PFSK-1 (cell line): Measurements from ENCODE around the gene FAM149A.

Experiments
- FOXP2 ChIP-seq: optimal IDR thresholded peaks from 2 replicates; pipeline ENCODE3; 2011; ENCODE audit warnings: borderline replicate concordance, control low read depth, inconsistent platforms; ENCODE audit not compliant: insufficient read depth; ENCODE audit errors: extremely low read length, extremely low read depth
- POLR2AphosphoS5 ChIP-seq: IDR thresholded peaks from 2 replicates; pipeline ENCODE4 v1.6.1; 2012; ENCODE audit warnings: low read depth, mild to moderate bottlenecking, control low read depth, low read length, moderate library complexity
- SIN3A ChIP-seq: IDR thresholded peaks from 2 replicates; pipeline ENCODE4 v1.6.1; 2012; ENCODE audit warnings: mild to moderate bottlenecking, low read length, moderate library complexity, borderline replicate concordance; ENCODE audit not compliant: insufficient read depth
- TAF1 ChIP-seq: IDR thresholded peaks from 2 replicates; pipeline ENCODE4 v1.6.1; 2012; ENCODE audit warnings: low read length, control low read depth, borderline replicate concordance; ENCODE audit not compliant: insufficient read depth
- TF ChIP-seq, protein P1 (sequence below), 2 experiments: IDR thresholded peaks; 2 replicates each; pipeline versions ENCODE4 v1.6.1 to v1.8.0; 2011 to 2012; ENCODE audit warnings: low read depth in 2 of 2, low read length in 2 of 2, control low read depth in 1 of 2, inconsistent platforms in 1 of 2, mild to moderate bottlenecking in 1 of 2, moderate library complexity in 1 of 2; ENCODE audit not compliant: insufficient read depth in 1 of 2

Gene FAM149A

DNA sequence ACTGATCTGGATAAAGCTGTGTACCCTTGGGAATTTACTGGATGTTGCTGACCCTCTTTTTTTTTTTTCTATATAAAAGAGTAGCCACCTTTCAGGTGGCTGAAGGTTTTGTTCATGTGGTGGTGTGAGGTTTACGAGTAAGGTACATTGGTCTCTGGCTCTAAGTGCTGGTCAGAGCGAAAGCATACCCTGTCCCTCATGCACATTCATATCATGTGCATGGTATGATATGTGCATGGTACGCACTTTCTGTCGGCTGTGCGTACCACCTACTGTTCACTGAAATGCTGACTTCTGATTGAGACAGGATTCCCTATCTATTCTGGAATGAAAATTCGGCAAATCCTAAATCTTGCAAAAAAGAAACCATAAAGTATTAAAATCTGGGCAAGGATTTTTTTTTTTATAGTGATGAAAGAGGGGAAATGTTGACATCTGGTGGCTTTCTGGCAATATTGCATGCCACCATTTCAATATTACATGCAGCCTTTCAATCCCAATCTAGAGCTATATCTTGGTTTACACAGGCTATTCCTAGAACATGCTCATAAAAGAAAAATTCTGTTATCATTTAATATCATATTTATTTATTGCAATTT is 32.8 kb downstream of the FAM149A start:
- no peak for TF ChIP-seq SIN3A
- TF ChIP-seq, protein P1, sequence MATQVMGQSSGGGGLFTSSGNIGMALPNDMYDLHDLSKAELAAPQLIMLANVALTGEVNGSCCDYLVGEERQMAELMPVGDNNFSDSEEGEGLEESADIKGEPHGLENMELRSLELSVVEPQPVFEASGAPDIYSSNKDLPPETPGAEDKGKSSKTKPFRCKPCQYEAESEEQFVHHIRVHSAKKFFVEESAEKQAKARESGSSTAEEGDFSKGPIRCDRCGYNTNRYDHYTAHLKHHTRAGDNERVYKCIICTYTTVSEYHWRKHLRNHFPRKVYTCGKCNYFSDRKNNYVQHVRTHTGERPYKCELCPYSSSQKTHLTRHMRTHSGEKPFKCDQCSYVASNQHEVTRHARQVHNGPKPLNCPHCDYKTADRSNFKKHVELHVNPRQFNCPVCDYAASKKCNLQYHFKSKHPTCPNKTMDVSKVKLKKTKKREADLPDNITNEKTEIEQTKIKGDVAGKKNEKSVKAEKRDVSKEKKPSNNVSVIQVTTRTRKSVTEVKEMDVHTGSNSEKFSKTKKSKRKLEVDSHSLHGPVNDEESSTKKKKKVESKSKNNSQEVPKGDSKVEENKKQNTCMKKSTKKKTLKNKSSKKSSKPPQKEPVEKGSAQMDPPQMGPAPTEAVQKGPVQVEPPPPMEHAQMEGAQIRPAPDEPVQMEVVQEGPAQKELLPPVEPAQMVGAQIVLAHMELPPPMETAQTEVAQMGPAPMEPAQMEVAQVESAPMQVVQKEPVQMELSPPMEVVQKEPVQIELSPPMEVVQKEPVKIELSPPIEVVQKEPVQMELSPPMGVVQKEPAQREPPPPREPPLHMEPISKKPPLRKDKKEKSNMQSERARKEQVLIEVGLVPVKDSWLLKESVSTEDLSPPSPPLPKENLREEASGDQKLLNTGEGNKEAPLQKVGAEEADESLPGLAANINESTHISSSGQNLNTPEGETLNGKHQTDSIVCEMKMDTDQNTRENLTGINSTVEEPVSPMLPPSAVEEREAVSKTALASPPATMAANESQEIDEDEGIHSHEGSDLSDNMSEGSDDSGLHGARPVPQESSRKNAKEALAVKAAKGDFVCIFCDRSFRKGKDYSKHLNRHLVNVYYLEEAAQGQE (IDR thresholded peaks at IDR 0.05; ENCODE audit: insufficient read depth in 1 of 2, low read depth in 2 of 2, low read length in 2 of 2) = no peak
- no peak for TF ChIP-seq POLR2AphosphoS5
- no peak for TF ChIP-seq TAF1
- no peak for TF ChIP-seq FOXP2

DNA sequence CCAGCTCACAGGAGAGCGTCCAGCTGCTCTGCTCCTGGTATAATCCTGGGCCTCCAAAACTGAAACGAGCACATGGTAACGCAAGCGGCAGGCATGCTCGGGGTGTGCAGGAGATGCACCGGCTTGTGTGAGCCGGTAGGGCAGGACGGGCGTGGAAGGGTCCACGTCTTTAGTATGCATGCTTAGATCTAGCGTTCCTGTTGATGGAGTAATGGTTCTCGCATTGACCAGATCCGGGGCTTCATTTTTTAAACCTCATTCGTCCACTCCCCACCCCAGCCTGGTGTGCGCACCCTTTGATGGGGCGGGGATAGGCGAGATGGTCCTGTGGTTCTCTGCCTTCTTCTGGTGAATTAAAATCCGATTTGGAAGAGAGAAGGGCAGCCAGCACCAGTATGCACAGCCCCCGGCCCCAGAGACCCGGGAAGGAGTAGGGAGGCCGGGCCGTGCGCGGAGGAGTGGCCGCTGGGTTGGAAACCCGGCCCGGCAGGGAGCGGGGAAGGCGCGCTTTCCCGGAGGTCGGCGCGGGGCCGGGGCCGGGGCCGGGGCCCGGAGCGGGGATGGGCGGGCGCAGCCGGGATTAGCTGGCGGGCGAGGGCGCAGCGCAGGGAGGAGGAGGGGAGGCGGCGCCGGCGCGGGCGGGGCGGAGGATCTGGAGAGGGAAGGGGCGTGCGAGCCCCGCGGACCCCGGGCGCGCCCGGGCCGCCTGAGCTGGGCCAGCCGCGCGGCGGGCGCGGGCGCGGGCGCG is 39.9 kb downstream of the FAM149A start:
- TF ChIP-seq POLR2AphosphoS5 (no peak), FOXP2 (no peak), SIN3A (no peak), TAF1 (no peak)
- TF ChIP-seq, protein P1 (IDR thresholded peaks at IDR 0.05; ENCODE audit: insufficient read depth in 1 of 2, low read depth in 2 of 2, low read length in 2 of 2) = no peak

DNA sequence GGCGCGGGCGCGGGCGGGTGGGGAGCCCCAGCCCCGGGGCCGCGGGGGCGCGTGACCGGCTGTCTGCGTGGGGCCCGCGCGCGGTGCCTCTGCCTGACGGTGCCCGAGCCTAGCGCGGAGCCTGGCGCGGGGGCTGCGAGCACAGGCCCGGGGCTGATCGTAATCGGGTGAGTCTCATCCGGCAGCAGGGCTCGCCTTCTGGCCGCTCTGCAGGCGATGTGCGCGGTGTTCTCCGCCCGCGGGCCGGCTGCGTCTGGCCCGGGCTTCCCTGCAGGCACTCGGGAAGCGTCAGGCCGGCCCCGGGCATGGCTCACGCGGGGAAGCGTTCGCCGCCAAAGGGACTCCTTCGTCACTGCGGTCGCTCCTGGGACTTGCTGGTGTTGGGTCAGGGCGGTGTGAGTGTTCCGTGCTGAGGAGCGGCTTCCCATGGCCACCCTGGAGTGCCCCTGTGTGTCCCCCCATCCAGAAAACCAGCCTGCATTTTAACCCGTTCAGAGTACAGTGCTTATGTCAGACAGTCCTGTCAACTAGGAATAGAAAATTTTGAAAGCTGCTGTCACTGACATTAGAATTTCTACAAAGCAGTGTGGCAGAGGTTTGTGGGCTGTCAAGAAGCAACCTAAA is 40.6 kb downstream of the FAM149A start:
- TF ChIP-seq POLR2AphosphoS5 = no peak
- TF ChIP-seq SIN3A = no peak
- no peak for TF ChIP-seq FOXP2
- no peak for TF ChIP-seq TAF1
- TF ChIP-seq, protein P1 (IDR thresholded peaks at IDR 0.05; ENCODE audit: insufficient read depth in 1 of 2, low read depth in 2 of 2, low read length in 2 of 2) = no peak

DNA sequence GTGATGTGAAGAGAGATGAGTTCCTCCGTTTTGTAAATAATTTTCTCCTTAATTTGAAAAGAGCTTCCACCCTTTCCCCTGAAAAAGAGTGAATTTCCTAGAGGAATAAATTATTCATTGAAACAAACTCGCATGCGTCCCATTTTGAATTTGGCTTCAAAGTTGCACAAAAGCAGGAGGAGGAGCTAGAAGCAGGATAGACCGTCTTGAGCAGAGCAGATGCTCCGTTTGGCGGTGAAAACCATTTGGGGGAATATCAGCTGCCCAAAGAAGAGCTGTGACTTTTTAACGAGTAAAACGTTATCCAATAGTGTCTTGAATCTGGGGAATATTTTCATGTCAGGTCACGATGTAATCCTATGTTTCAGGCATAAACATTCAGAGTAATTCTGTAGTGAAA is 42.0 kb downstream of the FAM149A start:
- TF ChIP-seq TAF1 (no peak), POLR2AphosphoS5 (no peak), SIN3A (no peak), FOXP2 (no peak)

DNA sequence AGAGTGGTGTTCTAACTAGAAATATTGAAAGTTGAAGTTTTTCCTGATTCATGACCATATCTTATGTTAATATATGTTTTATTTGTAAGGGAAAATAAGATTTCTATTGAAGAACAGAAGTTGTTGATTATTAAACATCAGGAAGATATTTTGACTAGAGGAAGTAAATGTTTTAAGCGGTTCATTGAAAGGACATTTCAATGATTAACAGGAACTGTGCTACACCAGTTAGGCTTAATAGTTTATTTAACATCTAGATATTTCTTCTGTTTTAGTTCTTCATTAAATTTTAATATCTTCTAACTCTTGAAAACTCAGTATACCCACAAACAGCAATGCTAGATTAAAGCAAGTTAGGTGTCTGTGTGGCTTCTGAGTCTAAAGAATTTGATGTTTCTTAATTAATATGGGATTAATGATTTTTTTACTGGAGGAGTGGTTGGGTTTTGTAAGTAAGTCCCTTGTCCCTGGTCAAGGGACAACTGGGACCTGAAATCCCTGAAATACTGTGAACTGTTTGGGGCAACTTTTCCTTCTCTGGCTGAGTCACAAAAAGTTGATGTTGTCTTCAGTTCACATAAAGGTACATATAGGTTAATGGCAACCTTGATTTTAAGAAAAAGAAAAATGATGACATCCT is 44.0 kb downstream of the FAM149A start:
- TF ChIP-seq SIN3A (no peak), TAF1 (no peak), POLR2AphosphoS5 (no peak), FOXP2 (no peak)
- TF ChIP-seq, protein P1 (IDR thresholded peaks at IDR 0.05; ENCODE audit: insufficient read depth in 1 of 2, low read depth in 2 of 2, low read length in 2 of 2) = no peak
